K562 (cell line): ENCODE results near the gene HACL1. TPM values are rescaled to one million over a fixed set of nuclear protein-coding genes. Genes with fewer than 3 reads are reported as not detected.
A peak's percentile ranks its signal among the peaks of the same experiment; 100 is the strongest.

Source experiments
- CC2D1A ChIP-seq: fragments of 450-650 bp; IDR thresholded peaks from 2 replicates; pipeline ENCODE4 v1.6.1; 2017; ENCODE audit warnings: mild to moderate bottlenecking
- CTCF ChIP-seq, 3 experiments: IDR thresholded peaks in 2 of 3; conservative IDR thresholded peaks in 1 of 3; 2 replicates each; pipeline ENCODE4 v1.5.1; 2011 to 2012; ENCODE audit warnings: low read length in 3 of 3, mild to moderate bottlenecking in 3 of 3, control low read depth in 2 of 3, improper control_type of control experiment in 1 of 3, inconsistent platforms in 1 of 3, low read depth in 1 of 3, mixed read lengths in 1 of 3, moderate library complexity in 1 of 3; ENCODE audit not compliant: insufficient read depth in 2 of 3
- MEF2D ChIP-seq: conservative IDR thresholded peaks from 2 replicates; pipeline ENCODE4 v1.6.1; 2016; ENCODE audit warnings: low read depth, missing genetic modification characterization, missing compliant biosample characterization
- NRF1 ChIP-seq, 2 experiments: fragments of 450-650 bp; IDR thresholded peaks in 1 of 2; conservative IDR thresholded peaks in 1 of 2; 2 replicates each; pipeline ENCODE4 v1.6.1; 2014; ENCODE audit warnings: mild to moderate bottlenecking in 2 of 2
- PATZ1 ChIP-seq: fragments of 250-450 bp; sonication (Bioruptor Pico); IDR thresholded peaks from 2 replicates; pipeline ENCODE4 v1.5.0; 2020; ENCODE audit warnings: mild to moderate bottlenecking, borderline replicate concordance
- SLC30A9 ChIP-seq: fragments of 250-450 bp; sonication (Bioruptor Pico); IDR thresholded peaks from 2 replicates; pipeline ENCODE4 v1.8.0; 2022; ENCODE audit warnings: mild to moderate bottlenecking, moderate library complexity
- SMC3 ChIP-seq: conservative IDR thresholded peaks from 2 replicates; pipeline ENCODE4 v1.6.1; 2011; ENCODE audit warnings: low read depth, low read length, improper control_type of control experiment; ENCODE audit not compliant: insufficient read depth
- ZBTB33 ChIP-seq: sonication (generic); formaldehyde crosslinking; IDR thresholded peaks from 2 replicates; pipeline ENCODE4 v1.8.1; 2023; ENCODE audit warnings: mild to moderate bottlenecking, missing genetic modification reagents
- ZBTB34 ChIP-seq: fragments of 250-450 bp; sonication (Bioruptor Pico); IDR thresholded peaks from 2 replicates; pipeline ENCODE4 v1.8.0; 2021; ENCODE audit warnings: mild to moderate bottlenecking, moderate library complexity
- ZNF232 ChIP-seq: sonication (generic); formaldehyde crosslinking; IDR thresholded peaks from 2 replicates; pipeline ENCODE4 v1.8.0; 2022; ENCODE audit warnings: mild to moderate bottlenecking, missing genetic modification reagents
- ZNF518B ChIP-seq: fragments of 250-450 bp; sonication (Bioruptor Pico); IDR thresholded peaks from 2 replicates; pipeline ENCODE4 v1.5.0; 2021; ENCODE audit warnings: mild to moderate bottlenecking, moderate library complexity
- ZNF780A ChIP-seq: fragments of 250-450 bp; sonication (Bioruptor Pico); IDR thresholded peaks from 2 replicates; pipeline ENCODE4 v1.5.0; 2021; ENCODE audit warnings: mild to moderate bottlenecking
- polyA plus RNA-seq, 8 experiments: library from polyadenylated mRNA; depleted of rRNA in 4 of 8; stranded (reverse) in 5 of 8; unstranded in 3 of 8; fragments of >200 nt; fragmentation: Nextera tagmentation in 2 of 8; fragmentation: Illumina TruSeq in 1 of 8; extraction: Ambion mirVana in 2 of 8; extraction: Trizol in 1 of 8; gene quantifications; 2 replicates each; pipeline versions ENCODE4 v1.2.1 to v1.2.3, GENCODE V29; 2011 to 2014; ENCODE audit warnings: inconsistent platforms in 1 of 8, missing spikeins in 1 of 8
- total RNA-seq, 7 experiments: library from RNA; depleted of rRNA in 6 of 7; stranded (reverse); fragments of >200 nt in 6 of 7; fragmentation: Illumina TruSeq in 2 of 7; extraction: Trizol in 2 of 7; gene quantifications; 2 replicates each; pipeline versions ENCODE4 v1.2.1 to v1.2.3, GENCODE V29; 2011 to 2021; ENCODE audit warnings: low replicate concordance in 1 of 7

HACL1 gene
- total and polyA plus RNA-seq, 9 of the 15 experiments (the other 6 are each of a cell fraction or from before 2014, with no cell fraction given) = 18.9 to 61.5 (median 30.5) TPM

DNA sequence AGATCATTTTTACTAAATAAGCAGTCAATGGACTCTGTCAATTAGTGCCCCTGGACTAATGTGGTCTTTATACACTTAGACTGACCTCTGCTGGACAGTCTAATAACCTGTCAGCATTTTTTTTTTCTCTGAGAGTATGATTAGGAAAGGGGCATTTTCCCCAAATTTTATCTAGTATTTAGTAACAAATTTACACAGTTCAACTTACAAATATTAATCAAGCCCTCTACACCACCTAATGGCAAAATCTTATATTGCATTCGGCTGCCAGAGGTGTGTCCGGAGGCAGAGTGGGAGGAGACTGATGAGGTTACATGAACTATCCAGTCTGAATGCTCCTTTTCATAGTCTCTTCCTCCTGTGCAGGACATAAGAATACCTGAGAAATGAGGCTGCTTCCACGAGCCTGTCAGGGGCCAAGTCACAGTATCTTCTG lies 43.8 kb downstream of the HACL1 start (continued):
- TF ChIP-seq ZNF518B (CRISPR knock-in tag) (no peak), CC2D1A (no peak), ZNF232 (CRISPR knock-in tag) (no peak), MEF2D (tag) (no peak), ZBTB34 (no peak), SLC30A9 (CRISPR knock-in tag) (no peak), NRF1 (conservative IDR thresholded peaks at IDR 0.05 in 1 of 2, IDR thresholded peaks at IDR 0.05 in 1 of 2) (no peak), ZNF780A (CRISPR knock-in tag) (no peak), CTCF (IDR thresholded peaks at IDR 0.05 in 2 of 3, conservative IDR thresholded peaks at IDR 0.05 in 1 of 3; ENCODE audit: insufficient read depth in 2 of 3, low read depth in 1 of 3, low read length in 3 of 3) (peak; percentile 43 to 73 (median 68)), PATZ1 (CRISPR knock-in tag) (no peak), ZBTB33 (CRISPR knock-in tag) (no peak), SMC3 (peak; percentile 61)
